ENCODE measurements around the gene TLCD3A.
"Not testable (repeated sequence)": the region's sequence is repeated elsewhere in the genome, so short reads cannot be mapped to it uniquely, and the experiment has no call there.

TLCD3A gene

GRCh38 chr17:750431-751037 lies 18.1 kb downstream of the TLCD3A start:
- DNase-seq, result no peak

GRCh38 chr17:751269-752001 lies 19.0 kb downstream of the TLCD3A start:
- DNase-seq, result no peak

GRCh38 chr17:752002-752619 lies 19.7 kb downstream of the TLCD3A start, which contains the start of gene GEMIN4:
TSS of gene GEMIN4 (minus strand) at chr17:752264. CDS start at chr17:752142, 122 bp downstream.
- peak; percentile 80 for DNase-seq

GRCh38 chr17:752620-753219 lies 20.3 kb downstream of the TLCD3A start:
- DNase-seq, result peak; percentile 23

GRCh38 chr17:753418-753817 lies 21.0 kb downstream of the TLCD3A start:
- DNase-seq, result no peak

GRCh38 chr17:755319-755961 lies 23.0 kb downstream of the TLCD3A start:
- not testable (repeated sequence) for DNase-seq

GRCh38 chr17:756010-756567 lies 23.7 kb downstream of the TLCD3A start:
- not testable (repeated sequence) for DNase-seq

GRCh38 chr17:759964-760363 lies 27.6 kb downstream of the TLCD3A start:
- no peak for DNase-seq

GRCh38 chr17:760371-760770 lies 28.0 kb downstream of the TLCD3A start:
- DNase-seq, result no peak

GRCh38 chr17:767076-767475 lies 34.7 kb downstream of the TLCD3A start:
- DNase-seq, result no peak

- no peak for DNase-seq
These were observed 40.6 kb downstream of the TLCD3A start for GRCh38 chr17:773016-773415.

GRCh38 chr17:773467-774312 lies 41.3 kb downstream of the TLCD3A start:
- DNase-seq, result no peak

- DNase-seq, result no peak
These were observed 41.9 kb downstream of the TLCD3A start for GRCh38 chr17:774313-774584.

- no peak for DNase-seq
These were observed 45.7 kb downstream of the TLCD3A start for GRCh38 chr17:778096-778495.

- DNase-seq, result peak; percentile 61
These were observed 49.7 kb downstream of the TLCD3A start, which contains the start of the genes GLOD4 and MRM3 for GRCh38 chr17:781805-782731. TSS of gene GLOD4 (minus strand) at chr17:782280. CDS start at chr17:782255, 25 bp downstream. TSS of gene MRM3 (plus strand) at chr17:782353. CDS start at chr17:782379, 26 bp downstream.

GRCh38 chr17:784143-784542 lies 51.7 kb downstream of the TLCD3A start:
- DNase-seq, result no peak

GRCh38 chr17:785901-786300 lies 53.5 kb downstream of the TLCD3A start:
- DNase-seq, result not testable (repeated sequence)

- no peak for DNase-seq
These were observed 55.3 kb downstream of the TLCD3A start for GRCh38 chr17:787641-788221.

- no peak for DNase-seq
These were observed 56.2 kb downstream of the TLCD3A start for GRCh38 chr17:788551-788950.

- no peak for DNase-seq
These were observed 56.9 kb downstream of the TLCD3A start for GRCh38 chr17:789160-789840.
